Progenitor cell of endocrine pancreas (in vitro differentiated cells): ENCODE data around the gene FAM210A. TPM values are rescaled to one million over a fixed set of nuclear protein-coding genes. Genes with fewer than 3 reads are reported as not detected.
"Not testable (repeated sequence)": the region's sequence is repeated elsewhere in the genome, so short reads cannot be mapped to it uniquely, and the experiment has no call there.

ENCODE experiments used
- DNase-seq: peaks from one replicate; pipeline ENCODE4 v3.0.0; 2021; ENCODE audit warnings: low spot score; ENCODE audit not compliant: unreplicated experiment
- H3K27ac Mint-ChIP-seq: 2 replicates; pipeline ENCODE4 v1.8.0; 2021; ENCODE audit warnings: mild to moderate bottlenecking, moderate library complexity, mixed read lengths
- H3K27me3 Mint-ChIP-seq: 2 replicates; pipeline ENCODE4 v1.8.0; 2021; ENCODE audit warnings: mixed read lengths
- H3K36me3 Mint-ChIP-seq: 2 replicates; pipeline ENCODE4 v1.8.0; 2022; ENCODE audit warnings: mixed read lengths; ENCODE audit not compliant: insufficient read depth
- H3K4me1 Mint-ChIP-seq: 2 replicates; pipeline ENCODE4 v1.8.0; 2021; ENCODE audit warnings: low read depth, mixed read lengths
- H3K4me3 Mint-ChIP-seq: 2 replicates; pipeline ENCODE4 v1.8.0; 2021; ENCODE audit warnings: low read depth, mild to moderate bottlenecking, moderate library complexity, mixed read lengths
- H3K9me3 Mint-ChIP-seq: 2 replicates; pipeline ENCODE4 v1.8.0; 2021; ENCODE audit warnings: low read depth, mixed read lengths
- CTCF ChIP-seq: fragments of 200-600 bp; sonication (generic); IDR thresholded peaks from one replicate; pipeline ENCODE4 v1.5.0; 2021; ENCODE audit warnings: antibody characterized with exemption, mild to moderate bottlenecking; ENCODE audit not compliant: unreplicated experiment
- total RNA-seq: library from RNA; stranded (reverse); gene quantifications from 2 replicates; pipeline ENCODE4 v1.2.1, GENCODE V29; 2021

FAM210A gene
- total RNA-seq, 1 donor from 2014 or later = 11.0 TPM

DNA sequence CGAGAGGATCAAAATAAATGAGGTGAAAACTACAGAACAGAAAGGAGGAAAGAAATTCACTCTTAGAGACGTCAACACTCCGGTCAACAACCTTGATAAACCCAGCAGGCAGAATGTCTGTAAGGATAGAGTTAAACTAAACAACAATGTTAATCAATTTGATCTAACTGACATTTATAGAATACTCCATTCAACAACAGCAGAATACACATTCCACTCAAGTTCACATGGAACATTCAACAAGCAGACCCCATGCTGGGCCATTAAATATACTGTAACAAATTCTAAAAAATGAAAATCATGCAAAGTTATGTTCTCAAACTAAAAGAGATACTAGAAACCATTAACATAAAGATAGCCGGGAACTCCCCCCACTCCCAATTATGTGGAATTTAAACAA is 41.8 kb downstream of the FAM210A start:
- Mint-ChIP-seq H3K27me3 (no peaks in the 10 kb centered on the region), H3K9me3 (peaks cover 14% of the 10 kb centered on the region), H3K27ac (no peak overlapping the region), H3K4me1 (peaks cover 13% of the 10 kb centered on the region), H3K36me3 (peaks cover 10% of the 10 kb centered on the region), H3K4me3 (no peak overlapping the region)
- no peak for DNase-seq
- TF ChIP-seq CTCF = no peak

DNA sequence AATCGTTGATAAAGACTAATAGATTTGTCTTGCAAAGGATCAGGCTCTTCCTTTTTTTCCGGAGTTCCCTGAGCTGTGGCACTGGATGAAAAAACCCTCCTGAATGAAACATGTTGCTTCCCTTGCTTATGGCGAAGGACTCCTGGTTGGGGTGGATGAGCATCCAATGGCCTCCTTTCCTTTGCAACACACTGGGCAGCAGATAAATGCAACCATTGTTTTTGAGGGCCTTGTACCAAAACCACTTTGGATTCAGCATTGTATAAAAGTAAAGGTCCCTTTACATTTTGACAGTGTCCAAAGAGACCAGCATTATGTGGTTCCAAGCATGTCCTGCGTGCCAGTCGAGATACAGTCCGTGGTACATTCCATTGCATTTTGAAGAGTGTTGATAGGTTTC is 44.7 kb downstream of the FAM210A start:
- Mint-ChIP-seq H3K27ac (no peak overlapping the region), H3K27me3 (no peaks in the 10 kb centered on the region), H3K4me1 (peaks cover 10% of the 10 kb centered on the region), H3K9me3 (peaks cover 4% of the 10 kb centered on the region), H3K4me3 (no peak overlapping the region), H3K36me3 (peaks cover 3% of the 10 kb centered on the region)
- no peak for DNase-seq
- TF ChIP-seq CTCF = no peak

DNA sequence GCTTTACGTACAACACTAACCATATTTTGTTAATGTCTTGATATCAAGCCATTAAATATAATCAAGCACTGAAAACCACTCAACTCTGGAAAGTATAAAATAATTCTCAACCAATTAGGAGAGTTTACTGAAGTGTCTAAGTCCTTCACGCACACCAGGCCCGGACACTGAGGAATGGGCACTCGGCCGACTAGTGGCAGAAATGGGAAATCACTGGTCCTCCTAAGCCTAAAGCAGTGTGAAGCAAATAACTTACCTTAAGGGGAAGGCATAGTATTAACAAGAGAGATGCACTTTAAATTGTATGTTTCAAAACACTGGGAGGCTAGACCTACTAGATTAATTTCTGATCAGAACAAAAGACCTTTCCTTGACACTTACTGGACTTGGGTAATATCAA is 45.7 kb downstream of the FAM210A start:
- H3K9me3 Mint-ChIP-seq = peaks cover 9% of the 10 kb centered on the region
- peaks cover 7% of the 10 kb centered on the region for H3K36me3 Mint-ChIP-seq
- H3K4me1 Mint-ChIP-seq = peaks cover 8% of the 10 kb centered on the region
- H3K4me3 Mint-ChIP-seq = no peak overlapping the region
- H3K27ac Mint-ChIP-seq = no peak overlapping the region
- peak; percentile 71 for TF ChIP-seq CTCF
- peak; percentile 18 for DNase-seq
- no peaks in the 10 kb centered on the region for H3K27me3 Mint-ChIP-seq

DNA sequence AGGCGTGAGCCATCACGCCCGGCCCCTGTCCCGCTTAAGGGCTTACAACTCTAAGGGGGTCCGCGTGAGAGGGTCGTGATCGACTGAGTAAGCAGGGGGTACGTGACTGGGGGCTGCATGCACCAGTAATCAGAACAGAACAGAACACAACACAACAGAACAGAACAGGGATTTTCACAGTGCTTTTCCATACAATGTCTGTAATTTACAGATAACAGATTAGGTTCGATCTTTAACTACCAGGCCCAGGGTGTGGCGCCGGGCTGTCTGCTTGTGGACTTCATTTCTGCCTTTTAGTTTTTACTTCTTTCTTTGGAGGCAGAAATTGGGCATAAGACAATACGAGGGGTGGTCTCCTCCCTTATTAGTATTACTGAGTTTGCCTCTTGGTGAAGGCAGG is 49.0 kb downstream of the FAM210A start:
- not testable (repeated sequence) for H3K27ac Mint-ChIP-seq, H3K27me3 Mint-ChIP-seq, H3K9me3 Mint-ChIP-seq, H3K36me3 Mint-ChIP-seq, H3K4me3 Mint-ChIP-seq, H3K4me1 Mint-ChIP-seq, DNase-seq

DNA sequence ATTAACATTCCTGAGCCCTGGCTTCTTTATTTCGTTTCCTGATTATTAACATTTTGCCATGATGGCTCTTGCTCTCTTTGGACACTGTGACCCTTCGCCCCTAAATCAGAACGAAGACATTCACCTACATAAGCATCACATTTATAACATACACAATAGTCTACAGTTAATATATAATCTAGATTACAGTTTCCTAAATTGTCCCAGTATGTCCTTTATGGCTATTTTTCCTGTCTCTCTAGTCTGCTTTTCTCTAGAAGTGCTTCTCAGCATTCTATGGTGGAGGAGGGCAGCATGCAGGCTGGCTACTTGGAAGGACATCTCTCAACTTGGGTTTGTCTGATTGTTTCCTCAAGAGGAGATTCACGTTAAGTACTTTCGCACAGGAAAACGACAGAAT is 49.9 kb downstream of the FAM210A start:
- Mint-ChIP-seq H3K4me1 (no peaks in the 10 kb centered on the region), H3K27me3 (no peaks in the 10 kb centered on the region), H3K4me3 (no peak overlapping the region), H3K27ac (peak overlapping the region; percentile 86), H3K36me3 (peaks cover 7% of the 10 kb centered on the region), H3K9me3 (peaks cover 6% of the 10 kb centered on the region)
- DNase-seq = no peak
- no peak for TF ChIP-seq CTCF

- no peaks in the 10 kb centered on the region for H3K4me1 Mint-ChIP-seq
- TF ChIP-seq CTCF = no peak
- DNase-seq = no peak
- H3K4me3 Mint-ChIP-seq = no peak overlapping the region
- peaks cover 6% of the 10 kb centered on the region for H3K9me3 Mint-ChIP-seq
- H3K27ac Mint-ChIP-seq = peak overlapping the region; percentile 96
- peaks cover 10% of the 10 kb centered on the region for H3K36me3 Mint-ChIP-seq
- no peaks in the 10 kb centered on the region for H3K27me3 Mint-ChIP-seq
Measured at GRCh38 chr18:13672657-13673056, 53.7 kb downstream of the FAM210A start.
